ENCODE data around the gene GSTM3. TPM values are rescaled to one million over a fixed set of nuclear protein-coding genes. Genes with fewer than 3 reads are reported as not detected.

Gene GSTM3
- total and polyA plus RNA-seq, 2 experiments from 2014 or later = 3.1 to 4.1 TPM

GRCh38 chr1:109714661-109715372 is 26.0 kb downstream of the GSTM3 start (continued):
- TF ChIP-seq ZNF462 (CRISPR knock-in tag; IDR thresholded peaks at IDR 0.05) = no peak

GRCh38 chr1:109713636-109714035 is 27.2 kb downstream of the GSTM3 start:
- no peak for DNase-seq (ENCODE audit: low spot score)
- H3K27me3 ChIP-seq (ENCODE audit: insufficient read depth) = no peaks in the 10 kb centered on the region
- H3K4me3 ChIP-seq = no peak overlapping the region
- no peaks in the 10 kb centered on the region for H4K20me1 ChIP-seq (replicated peaks; ENCODE audit: insufficient read depth)
- Mint-ChIP-seq H3K9me3 (peaks cover 10% of the 10 kb centered on the region), H3K27ac (no peak overlapping the region), H3K4me3 (no peak overlapping the region), H3K27me3 (ENCODE audit: insufficient read depth, low read depth, poor library complexity) (peaks cover 10% of the 10 kb centered on the region), H3K36me3 (ENCODE audit: low read depth) (peaks cover 8% of the 10 kb centered on the region; the same call in 2 of the 3 replicates), H3K4me1 (no peaks in the 10 kb centered on the region; the same call in 2 of the 3 replicates)
- no peaks in the 10 kb centered on the region for H3F3A ChIP-seq (replicated peaks; ENCODE audit: low read depth)
- H3K27ac ChIP-seq (ENCODE audit: low read depth) = no peak overlapping the region
- no peak overlapping the region for H3K4me2 ChIP-seq
- H3K79me2 ChIP-seq (replicated peaks; ENCODE audit: insufficient read depth) = no peaks in the 10 kb centered on the region
- no peaks in the 10 kb centered on the region; the same call in 1 of the 2 replicates for H3K36me3 ChIP-seq (ENCODE audit: insufficient read depth)
- H3K9me2 ChIP-seq (ENCODE audit: insufficient read depth) = no peaks in the 10 kb centered on the region
- ATAC-seq = no peak
- H2AFZ ChIP-seq = no peak overlapping the region
- H3K4me1 ChIP-seq (ENCODE audit: insufficient read depth) = no peaks in the 10 kb centered on the region
- no peak for TF ChIP-seq ZNF462 (CRISPR knock-in tag; IDR thresholded peaks at IDR 0.05)
- TF ChIP-seq EZH2phosphoT487 (IDR thresholded peaks at IDR 0.05; ENCODE audit: unreplicated experiment) = no peak
- TF ChIP-seq NANOG (IDR thresholded peaks at IDR 0.05; ENCODE audit: borderline replicate concordance) = no peak
- TF ChIP-seq JUNB (IDR thresholded peaks at IDR 0.05; ENCODE audit: unreplicated experiment) = no peak
- no peak for TF ChIP-seq ZNF331 (CRISPR knock-in tag; IDR thresholded peaks at IDR 0.05; ENCODE audit: low read depth)
- TF ChIP-seq CTCF (conservative IDR thresholded peaks at IDR 0.05; ENCODE audit: low read depth in 2 of 2) = no peak
- no peak for TF ChIP-seq POLR2AphosphoS5 (IDR thresholded peaks at IDR 0.05; ENCODE audit: low read depth)

All from GM23338 (cell line).